GM12878 (cell line): ENCODE results near the gene FBXO27.

Experiments
- ESRRA ChIP-seq: IDR thresholded peaks from 2 replicates; pipeline ENCODE4 v1.6.1; 2012; ENCODE audit warnings: mild to moderate bottlenecking, low read length, improper control_type of control experiment
- POLR2A ChIP-seq: IDR thresholded peaks from 2 replicates; pipeline ENCODE4 v1.6.1; 2011; ENCODE audit warnings: low read depth, mild to moderate bottlenecking, low read length
- POLR2AphosphoS2 ChIP-seq: IDR thresholded peaks from 2 replicates; pipeline ENCODE4 v1.6.1; 2011; ENCODE audit warnings: low read depth, mild to moderate bottlenecking, low read length, improper control_type of control experiment, moderate library complexity
- RCOR1 ChIP-seq: conservative IDR thresholded peaks from 2 replicates; pipeline ENCODE4 v1.6.1; 2012; ENCODE audit warnings: low read depth, low read length, improper control_type of control experiment
- RELA ChIP-seq: fragments of 450-650 bp; IDR thresholded peaks from 2 replicates; pipeline ENCODE4 v1.8.0; 2014; ENCODE audit warnings: borderline replicate concordance; ENCODE audit not compliant: partially characterized antibody
- TCF12 ChIP-seq: IDR thresholded peaks from 2 replicates; pipeline ENCODE4 v1.6.1; 2011; ENCODE audit warnings: low read depth, mild to moderate bottlenecking, low read length
- ZNF274 ChIP-seq: IDR thresholded peaks from one replicate; pipeline ENCODE4 v1.8.0; 2011; ENCODE audit not compliant: insufficient read length, insufficient read depth
- TF ChIP-seq, protein P1 (sequence below): fragments of 450-650 bp; IDR thresholded peaks from 2 replicates; pipeline ENCODE4 v1.6.1; 2017; ENCODE audit warnings: mild to moderate bottlenecking
- TF ChIP-seq, protein P2 (sequence below): IDR thresholded peaks from 2 replicates; pipeline ENCODE4 v1.6.1; 2012; ENCODE audit warnings: low read depth, low read length, improper control_type of control experiment
- TF ChIP-seq, protein P3 (sequence below): IDR thresholded peaks from 2 replicates; pipeline ENCODE4 v1.6.1; 2012; ENCODE audit warnings: mild to moderate bottlenecking, low read depth, low read length
- TF ChIP-seq, protein P4 (sequence below): fragments of 450-650 bp; formaldehyde crosslinking; IDR thresholded peaks from 2 replicates; pipeline ENCODE4 v1.4.0; 2022; ENCODE audit warnings: mild to moderate bottlenecking, moderate library complexity

DNA sequence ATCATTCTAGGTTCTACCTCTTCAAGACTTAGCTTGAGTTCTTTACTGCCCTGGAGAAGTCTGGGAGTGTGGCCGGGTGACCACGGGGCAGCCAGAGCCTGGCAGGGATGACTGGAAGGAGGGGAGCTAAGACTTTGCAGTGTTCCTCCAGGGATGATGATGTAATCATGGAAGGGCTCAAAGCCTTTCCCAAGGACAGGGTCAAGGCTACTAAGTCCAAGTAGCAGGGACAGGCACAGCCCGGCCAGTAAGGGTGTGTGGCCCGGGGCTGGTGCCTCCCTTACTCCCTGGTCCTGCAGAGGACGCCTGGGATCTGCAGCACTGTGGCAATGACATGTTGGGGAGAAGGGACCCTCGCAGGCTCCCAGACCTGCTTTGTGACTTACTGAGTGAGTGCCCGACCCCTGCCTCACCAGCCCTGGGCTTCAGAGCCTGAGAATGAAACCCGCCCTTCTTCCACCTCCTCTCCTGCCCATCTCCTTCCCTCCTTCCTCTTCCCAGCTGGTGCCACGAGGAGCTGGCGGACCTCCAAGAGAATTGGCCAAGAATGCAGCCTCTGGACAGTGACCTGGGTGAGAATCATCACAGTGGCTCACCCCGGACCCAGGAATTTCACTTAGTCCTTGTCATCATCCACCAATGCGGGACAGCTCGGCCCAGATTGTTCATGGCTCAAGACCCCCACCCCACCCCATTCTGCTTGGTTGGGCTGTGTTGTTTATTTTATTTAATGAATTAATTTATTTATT, 41.2 kb downstream of the FBXO27 start:
- TF ChIP-seq, protein P1, sequence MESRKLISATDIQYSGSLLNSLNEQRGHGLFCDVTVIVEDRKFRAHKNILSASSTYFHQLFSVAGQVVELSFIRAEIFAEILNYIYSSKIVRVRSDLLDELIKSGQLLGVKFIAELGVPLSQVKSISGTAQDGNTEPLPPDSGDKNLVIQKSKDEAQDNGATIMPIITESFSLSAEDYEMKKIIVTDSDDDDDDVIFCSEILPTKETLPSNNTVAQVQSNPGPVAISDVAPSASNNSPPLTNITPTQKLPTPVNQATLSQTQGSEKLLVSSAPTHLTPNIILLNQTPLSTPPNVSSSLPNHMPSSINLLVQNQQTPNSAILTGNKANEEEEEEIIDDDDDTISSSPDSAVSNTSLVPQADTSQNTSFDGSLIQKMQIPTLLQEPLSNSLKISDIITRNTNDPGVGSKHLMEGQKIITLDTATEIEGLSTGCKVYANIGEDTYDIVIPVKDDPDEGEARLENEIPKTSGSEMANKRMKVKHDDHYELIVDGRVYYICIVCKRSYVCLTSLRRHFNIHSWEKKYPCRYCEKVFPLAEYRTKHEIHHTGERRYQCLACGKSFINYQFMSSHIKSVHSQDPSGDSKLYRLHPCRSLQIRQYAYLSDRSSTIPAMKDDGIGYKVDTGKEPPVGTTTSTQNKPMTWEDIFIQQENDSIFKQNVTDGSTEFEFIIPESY: no peak
- TF ChIP-seq, protein P2, sequence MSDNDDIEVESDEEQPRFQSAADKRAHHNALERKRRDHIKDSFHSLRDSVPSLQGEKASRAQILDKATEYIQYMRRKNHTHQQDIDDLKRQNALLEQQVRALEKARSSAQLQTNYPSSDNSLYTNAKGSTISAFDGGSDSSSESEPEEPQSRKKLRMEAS: no peak
- no peak for TF ChIP-seq RCOR1
- TF ChIP-seq, protein P3, sequence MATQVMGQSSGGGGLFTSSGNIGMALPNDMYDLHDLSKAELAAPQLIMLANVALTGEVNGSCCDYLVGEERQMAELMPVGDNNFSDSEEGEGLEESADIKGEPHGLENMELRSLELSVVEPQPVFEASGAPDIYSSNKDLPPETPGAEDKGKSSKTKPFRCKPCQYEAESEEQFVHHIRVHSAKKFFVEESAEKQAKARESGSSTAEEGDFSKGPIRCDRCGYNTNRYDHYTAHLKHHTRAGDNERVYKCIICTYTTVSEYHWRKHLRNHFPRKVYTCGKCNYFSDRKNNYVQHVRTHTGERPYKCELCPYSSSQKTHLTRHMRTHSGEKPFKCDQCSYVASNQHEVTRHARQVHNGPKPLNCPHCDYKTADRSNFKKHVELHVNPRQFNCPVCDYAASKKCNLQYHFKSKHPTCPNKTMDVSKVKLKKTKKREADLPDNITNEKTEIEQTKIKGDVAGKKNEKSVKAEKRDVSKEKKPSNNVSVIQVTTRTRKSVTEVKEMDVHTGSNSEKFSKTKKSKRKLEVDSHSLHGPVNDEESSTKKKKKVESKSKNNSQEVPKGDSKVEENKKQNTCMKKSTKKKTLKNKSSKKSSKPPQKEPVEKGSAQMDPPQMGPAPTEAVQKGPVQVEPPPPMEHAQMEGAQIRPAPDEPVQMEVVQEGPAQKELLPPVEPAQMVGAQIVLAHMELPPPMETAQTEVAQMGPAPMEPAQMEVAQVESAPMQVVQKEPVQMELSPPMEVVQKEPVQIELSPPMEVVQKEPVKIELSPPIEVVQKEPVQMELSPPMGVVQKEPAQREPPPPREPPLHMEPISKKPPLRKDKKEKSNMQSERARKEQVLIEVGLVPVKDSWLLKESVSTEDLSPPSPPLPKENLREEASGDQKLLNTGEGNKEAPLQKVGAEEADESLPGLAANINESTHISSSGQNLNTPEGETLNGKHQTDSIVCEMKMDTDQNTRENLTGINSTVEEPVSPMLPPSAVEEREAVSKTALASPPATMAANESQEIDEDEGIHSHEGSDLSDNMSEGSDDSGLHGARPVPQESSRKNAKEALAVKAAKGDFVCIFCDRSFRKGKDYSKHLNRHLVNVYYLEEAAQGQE: no peak
- TF ChIP-seq TCF12: no peak
- TF ChIP-seq POLR2A: no peak
- TF ChIP-seq POLR2AphosphoS2: no peak
- TF ChIP-seq ESRRA: no peak
- no peak for TF ChIP-seq RELA
- TF ChIP-seq ZNF274: no peak
- TF ChIP-seq, protein P4, sequence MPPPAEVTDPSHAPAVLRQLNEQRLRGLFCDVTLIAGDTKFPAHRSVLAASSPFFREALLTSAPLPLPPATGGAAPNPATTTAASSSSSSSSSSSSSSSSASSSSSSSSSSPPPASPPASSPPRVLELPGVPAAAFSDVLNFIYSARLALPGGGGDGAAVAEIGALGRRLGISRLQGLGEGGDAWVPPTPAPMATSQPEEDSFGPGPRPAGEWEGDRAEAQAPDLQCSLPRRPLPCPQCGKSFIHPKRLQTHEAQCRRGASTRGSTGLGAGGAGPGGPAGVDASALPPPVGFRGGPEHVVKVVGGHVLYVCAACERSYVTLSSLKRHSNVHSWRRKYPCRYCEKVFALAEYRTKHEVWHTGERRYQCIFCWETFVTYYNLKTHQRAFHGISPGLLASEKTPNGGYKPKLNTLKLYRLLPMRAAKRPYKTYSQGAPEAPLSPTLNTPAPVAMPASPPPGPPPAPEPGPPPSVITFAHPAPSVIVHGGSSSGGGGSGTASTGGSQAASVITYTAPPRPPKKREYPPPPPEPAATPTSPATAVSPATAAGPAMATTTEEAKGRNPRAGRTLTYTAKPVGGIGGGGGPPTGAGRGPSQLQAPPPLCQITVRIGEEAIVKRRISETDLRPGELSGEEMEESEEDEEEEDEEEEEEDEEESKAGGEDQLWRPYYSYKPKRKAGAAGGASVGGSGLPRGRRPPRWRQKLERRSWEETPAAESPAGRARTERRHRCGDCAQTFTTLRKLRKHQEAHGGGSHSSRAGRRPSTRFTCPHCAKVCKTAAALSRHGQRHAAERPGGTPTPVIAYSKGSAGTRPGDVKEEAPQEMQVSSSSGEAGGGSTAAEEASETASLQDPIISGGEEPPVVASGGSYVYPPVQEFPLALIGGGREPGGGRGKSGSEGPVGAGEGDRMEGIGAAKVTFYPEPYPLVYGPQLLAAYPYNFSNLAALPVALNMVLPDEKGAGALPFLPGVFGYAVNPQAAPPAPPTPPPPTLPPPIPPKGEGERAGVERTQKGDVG: no peak
